ENCODE results near the gene RELL1.

DNA sequence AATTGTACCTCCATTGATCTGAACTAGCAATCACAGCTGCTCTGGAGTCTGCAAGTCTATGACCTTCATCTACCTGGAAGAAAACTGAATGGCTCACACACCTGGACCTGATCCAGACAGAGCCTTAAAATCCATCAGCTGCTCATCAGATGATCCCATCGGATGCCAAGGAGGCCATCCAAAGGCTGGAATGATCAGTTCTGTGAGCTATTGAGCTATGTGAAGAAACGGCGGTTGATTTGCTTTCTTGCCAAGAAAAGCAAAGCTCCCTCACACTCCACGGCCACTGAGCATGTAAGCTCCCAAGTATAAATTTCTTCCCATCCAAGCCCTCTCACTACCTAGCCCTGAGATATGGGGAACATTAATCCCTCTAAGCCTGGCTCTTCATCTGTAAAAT is 63.1 kb downstream of the RELL1 start:
- TF ChIP-seq POLR2A (IDR thresholded peaks at IDR 0.05; ENCODE audit: low read length) (no peak), GATA1 (IDR thresholded peaks at IDR 0.05; ENCODE audit: low read depth, low read length) (no peak)

Data from erythroblast (primary cell).